ENCODE results near the gene TSPAN13.

DNA sequence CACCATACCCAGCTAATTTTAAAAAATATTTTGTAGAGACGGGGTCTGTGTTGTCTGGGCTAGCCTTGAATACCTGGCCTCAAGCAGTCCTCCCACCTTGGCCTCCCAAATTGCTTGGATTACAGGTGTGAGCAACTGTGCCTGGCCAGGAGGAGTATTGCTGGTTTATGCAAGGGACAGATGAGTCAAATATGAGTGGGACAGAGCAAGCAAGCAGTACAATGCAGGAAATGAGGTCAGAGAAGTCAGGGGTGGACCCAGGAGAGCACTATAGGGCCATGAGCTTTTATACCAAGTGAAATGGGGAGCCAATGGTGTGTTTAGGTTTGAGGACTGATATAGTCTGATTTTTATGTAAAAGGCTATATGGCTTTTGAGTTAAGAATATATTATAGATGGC is 6.3 kb downstream of the TSPAN13 start:
- TF ChIP-seq CTCF (IDR thresholded peaks at IDR 0.05) (no peak), POLR2AphosphoS5 (IDR thresholded peaks at IDR 0.05; ENCODE audit: low read depth, low read length) (no peak), TCF7L2 (IDR thresholded peaks at IDR 0.05; ENCODE audit: low read depth, low read length) (no peak), REST (IDR thresholded peaks at IDR 0.05; ENCODE audit: insufficient read depth in 1 of 2, low read depth in 2 of 2, low read length in 1 of 2) (no peak), SIN3A (IDR thresholded peaks at IDR 0.05; ENCODE audit: borderline replicate concordance, insufficient read depth, low read depth, low read length) (no peak)
